ENCODE measurements around the gene USP31.

Gene USP31

DNA sequence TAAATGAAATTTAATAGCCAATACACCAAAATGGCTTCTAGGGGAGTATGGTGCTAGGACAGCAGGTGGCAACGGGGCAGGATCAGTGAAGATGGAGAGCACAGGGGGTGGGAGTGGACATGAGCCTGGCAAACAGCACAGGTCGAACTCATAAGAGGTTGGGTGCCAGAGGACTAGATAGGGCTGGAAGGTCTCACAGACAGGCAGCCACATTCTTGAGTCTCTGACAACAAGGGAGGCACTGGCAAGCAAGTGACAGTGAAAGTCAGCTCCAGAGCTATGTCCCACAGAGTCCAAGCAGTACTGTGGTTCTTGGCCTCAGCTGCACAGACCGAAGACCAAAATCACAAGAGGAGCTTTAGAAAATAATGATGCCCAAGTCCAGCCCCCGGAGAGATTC lies 61.2 kb downstream of the USP31 start:
- DNase-seq = no peak

DNA sequence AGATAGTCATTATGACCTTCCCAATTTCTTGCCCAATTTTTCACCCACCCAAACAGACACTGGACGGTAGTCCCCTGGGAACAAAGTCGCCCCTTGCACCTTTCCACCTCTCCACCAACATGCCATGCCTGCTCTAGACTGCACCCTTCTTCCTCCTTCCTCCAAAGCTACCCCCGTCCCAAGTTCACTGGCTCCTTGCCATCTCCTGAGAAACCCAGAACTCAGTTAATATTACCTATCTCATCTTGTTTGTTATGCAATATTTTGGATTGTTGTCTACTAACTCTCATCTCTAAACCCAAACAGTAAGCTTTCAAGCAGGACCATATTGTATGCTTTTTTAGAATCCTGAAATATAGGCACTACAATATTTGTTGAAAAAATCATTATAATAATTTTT lies 63.3 kb downstream of the USP31 start:
- DNase-seq = no peak

DNA sequence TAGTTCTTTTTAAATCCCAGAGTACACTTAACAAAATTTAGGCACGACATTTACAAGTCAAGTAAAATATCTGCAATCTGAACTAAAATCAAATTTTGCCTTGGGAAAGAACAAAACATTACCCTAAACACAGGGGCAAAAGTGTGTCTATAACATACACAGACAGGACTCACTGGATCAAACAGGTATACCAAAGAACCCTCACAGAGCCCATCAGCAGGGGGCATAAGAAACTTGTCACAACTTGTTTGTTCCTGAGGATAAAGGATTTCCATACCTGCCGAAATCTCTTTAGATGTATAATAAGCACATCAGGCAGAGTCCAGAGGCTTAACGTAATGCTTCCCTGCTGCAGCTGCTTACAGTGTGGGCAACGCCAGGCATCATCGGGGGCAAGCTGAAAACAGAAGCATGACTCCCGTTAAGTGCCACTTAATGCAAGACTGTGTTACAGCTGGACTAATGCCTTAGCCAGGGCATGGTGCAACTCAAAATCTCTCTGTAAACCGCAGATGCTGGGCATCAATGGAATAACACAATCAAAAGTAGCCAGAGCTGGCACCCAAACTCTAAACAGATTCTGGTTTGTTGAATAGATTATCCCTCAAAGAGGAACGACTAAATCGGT lies 67.0 kb downstream of the USP31 start:
- no peak for DNase-seq

DNA sequence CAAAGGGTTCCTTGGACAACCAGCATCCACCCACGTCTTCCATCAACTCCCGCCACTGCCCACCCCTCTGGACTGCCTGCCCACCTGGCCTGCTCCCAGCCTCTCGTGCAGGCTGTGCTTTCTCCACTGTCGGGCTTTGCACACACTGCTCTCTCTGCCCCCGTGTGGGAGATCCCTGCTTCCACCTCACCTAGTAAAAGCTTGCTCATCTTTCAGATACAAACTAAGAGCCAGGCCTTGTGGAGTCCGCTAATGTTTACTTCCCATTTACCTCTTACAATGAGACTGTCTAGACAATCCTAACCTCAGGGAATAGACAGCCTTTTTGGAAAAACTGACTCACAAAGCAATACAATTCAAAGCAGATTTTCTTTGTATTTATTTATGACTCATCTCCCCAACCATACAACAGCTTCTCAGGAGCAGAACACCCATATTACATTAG lies 67.6 kb downstream of the USP31 start:
- no peak for DNase-seq

DNA sequence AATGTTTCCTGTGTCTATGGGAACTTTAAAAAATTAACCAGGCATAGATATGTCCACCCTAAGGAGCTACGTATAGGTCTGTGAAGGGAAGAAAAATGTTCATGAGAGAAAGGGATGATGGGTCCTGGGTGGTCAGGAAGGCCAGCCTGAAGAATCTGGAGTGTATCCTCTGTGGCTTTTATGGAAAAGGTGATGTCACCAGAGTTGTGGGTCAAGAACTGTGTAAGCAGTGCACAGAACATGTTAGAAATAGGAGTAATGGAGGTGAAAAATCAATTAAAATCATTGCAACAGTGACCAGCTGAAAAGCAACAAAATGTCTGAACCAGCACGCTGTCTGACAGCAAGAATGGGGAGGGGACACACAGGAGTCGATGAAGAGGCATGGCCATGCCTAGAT lies 68.5 kb downstream of the USP31 start:
- no peak for DNase-seq

DNA sequence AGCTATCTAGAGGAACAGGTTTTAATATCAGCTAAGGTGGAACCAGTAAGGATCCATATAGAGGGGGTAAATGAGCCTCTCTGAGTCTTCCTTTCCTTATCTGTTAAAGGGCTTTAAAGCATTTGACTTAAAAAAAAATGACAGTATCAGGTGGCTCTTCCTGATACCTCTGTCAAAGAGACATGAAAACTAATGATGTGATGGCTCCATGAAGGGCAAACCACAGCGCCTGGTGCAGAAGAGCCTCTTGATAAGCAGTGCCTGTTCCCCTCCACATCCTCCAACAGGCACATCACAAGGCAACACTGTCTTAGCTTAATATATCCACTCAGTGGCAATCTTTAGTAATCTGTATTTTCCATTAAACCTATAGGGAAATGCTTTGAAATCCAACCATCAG lies 68.9 kb downstream of the USP31 start:
- no peak for DNase-seq

DNA sequence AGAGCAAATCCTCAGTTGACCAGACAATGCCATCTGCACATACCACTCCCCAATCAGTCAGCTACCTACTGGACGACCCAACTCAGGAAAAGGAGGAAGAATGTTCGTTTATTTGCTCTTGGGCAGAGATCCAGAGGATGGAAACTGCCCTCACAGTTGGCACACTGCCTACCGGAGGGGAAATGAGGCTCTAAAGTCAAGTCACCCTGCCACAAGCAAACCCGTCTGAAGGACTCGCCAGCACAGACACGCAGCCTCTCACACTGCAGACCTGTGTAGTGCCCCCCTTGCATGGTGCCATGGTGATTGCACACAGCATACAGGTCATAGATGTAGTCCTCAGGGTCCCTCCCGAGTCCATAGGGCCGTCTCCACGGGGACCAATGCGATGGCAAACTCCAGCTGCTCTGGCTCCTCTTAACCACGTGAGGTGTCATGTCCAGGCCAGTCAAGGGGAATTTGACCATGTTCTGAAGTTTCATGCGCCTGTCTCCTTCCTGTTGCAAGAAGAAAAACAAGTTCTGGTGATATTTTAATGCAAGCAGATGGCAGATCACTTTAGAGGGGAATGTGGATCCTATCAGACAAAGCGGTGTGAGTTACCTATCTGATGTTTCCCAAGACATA lies 69.5 kb downstream of the USP31 start:
- DNase-seq = no peak

DNA sequence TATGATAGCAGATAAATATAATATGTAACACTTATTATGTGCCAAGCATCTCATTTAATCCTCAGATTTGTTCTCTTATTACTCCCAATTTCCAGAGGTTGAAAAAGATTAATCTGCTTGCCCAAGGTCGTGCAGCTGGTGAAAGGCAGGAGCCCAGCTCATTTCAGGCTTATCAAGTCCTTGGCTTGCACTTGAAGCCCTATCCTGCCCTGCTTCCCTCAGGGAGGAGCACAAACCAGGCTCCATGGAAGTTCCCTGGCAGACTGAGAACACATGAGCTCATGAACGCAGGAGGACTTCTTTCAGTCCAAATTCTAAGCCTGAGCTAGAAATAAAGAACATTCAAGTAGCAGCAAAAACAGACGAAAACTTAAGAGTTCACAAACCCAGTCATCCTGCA lies 74.8 kb downstream of the USP31 start:
- no peak for DNase-seq

DNA sequence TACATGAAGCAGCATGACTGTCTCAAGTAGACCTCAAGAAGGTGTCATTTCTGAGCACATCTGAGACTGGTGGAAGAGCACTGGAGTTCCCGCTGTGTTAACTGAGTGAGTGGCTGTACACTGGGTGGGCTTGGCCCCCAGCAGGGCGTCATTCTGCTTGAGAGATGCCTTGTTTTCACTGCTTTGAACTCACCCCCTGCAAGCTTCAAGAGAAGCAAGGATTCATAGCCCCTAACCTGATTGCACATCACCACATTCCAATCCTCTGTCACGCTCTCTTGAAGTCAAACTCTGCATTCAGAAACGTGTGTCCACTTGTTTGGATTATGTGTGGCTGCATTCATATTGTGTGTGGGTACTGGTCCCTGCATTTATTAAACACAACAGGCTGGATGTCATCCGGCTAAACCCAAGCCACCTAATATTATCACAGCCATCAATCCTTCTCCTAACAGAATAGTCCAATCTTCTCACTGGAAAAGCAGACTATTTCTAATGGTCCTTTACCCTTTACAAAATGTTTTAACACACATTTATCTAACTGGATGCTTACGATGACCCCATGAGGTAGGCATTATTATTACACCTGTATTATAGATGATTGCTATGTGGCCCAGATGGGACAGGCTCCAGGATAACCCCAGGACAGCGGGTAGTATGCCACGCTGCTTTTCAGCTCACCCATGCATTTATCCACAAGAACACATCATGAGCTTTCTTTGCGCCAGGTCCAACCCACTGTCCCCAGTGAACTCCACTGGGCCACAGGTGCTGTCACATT lies 76.3 kb downstream of the USP31 start:
- no peak for DNase-seq

DNA sequence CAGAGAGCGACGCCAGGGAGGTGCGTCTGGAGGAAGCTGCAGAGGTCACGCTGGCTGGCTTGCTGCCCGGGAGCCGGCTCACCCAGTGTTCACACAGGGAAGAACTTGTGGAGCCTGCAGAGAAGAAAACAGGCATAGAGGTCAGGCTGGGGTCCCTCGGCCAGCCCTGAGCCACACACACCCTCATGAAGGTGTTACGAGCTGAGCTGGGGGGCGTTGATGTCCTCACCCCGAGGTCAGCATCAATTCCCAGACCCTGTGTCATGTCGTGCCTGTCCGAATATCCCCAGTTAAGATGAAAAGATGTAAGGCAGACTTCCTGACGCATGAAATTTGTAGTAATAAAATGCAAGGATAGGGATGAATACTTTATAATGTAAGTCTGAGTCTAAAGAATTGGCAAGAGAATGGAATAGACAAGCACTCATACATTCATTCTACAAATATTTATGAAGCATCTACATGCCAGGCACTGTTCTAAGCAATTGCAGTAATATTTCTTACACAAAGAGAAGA lies 77.1 kb downstream of the USP31 start:
- DNase-seq = no peak

DNA sequence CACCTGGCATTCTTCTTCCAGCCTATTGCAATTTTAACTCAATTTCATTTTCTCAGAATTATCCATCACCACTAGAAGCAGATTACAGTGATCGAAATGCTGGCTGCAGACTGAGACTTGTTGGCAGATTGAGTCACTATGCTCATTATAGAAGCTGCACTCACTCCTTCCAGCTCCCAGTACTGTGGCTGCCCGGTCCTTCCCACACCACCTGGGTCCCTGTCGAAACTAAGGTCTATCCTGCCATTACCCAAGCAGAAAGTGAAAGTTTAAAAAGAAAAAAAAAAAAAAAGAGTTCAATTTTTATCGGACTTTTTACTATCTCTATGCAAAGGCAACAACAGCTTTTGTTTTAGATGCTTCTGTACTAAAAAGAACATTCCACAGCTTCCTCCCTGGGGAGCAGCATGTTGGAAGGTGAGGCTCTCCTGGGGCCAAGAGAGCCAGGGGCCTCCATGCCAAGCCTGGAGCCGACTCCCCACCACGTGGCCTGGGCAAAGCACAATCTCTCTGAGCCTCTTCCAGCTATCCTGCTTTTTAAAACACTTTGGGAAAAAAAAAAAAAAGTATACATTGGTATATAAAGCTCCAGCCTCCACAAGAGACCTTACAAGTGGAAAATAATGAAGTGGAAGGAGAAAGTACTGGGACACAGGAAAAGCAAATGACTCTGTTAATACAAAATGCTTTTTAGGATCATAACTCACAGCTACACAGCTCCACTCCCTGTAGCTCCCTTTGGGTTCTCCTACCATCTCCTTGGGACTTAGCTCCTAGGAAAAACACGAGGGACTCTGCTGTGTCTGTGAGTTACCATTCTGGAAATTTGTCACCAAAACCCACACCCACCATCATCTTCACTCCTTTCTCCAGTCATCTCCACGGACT lies 77.8 kb downstream of the USP31 start:
- no peak for DNase-seq

DNA sequence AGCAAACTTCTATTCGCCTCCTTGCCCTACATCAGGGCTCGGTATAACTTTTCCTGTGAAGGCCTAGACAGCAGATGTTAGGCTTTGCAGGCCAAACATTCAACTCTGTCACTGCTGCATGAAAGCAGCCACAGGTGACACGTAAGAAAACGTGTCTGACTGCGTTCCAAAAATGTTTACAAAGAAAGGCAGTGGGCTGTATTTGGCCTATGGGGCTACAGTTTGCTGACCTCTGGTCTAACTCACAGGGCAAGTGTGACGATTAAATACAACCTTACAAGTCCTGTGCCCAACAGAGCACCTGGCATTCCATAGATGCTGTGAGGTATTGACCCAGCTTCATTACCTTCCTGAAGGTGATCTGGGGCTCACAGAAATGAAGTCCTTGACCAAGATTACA lies 79.4 kb downstream of the USP31 start:
- no peak for DNase-seq

DNA sequence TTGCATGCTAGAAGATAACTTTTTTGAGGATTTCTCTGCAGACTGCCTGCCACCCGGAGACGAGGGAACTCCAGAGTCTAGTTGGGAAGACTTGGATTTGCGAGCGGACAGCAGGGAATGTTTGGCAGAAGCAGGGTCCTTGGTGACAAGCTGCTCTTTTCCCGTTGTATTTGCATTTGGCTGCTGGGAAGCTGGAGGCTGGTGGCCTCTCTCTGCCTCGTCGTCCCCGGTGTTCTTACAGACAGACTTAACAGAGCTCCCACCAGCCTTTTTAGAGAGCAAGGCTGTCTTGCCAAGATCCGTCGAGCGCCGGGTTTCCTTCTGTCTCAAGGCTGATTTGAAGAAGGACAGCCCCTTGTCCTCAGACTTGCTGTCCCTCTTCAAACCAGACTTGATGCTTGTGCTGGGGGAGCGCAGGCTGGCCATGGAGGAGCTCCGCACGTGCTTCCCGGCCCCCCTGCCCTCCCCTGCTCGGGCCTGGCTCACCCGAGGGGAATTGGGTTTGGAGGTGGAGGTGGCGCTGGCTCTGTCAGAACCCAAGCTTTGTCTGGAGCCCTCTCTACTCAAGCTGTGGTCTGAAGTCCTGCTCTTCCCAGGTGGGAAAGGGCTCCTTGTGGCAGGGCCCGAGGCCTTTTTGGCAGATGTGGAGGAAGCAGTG lies 81.0 kb downstream of the USP31 start:
- DNase-seq = no peak

DNA sequence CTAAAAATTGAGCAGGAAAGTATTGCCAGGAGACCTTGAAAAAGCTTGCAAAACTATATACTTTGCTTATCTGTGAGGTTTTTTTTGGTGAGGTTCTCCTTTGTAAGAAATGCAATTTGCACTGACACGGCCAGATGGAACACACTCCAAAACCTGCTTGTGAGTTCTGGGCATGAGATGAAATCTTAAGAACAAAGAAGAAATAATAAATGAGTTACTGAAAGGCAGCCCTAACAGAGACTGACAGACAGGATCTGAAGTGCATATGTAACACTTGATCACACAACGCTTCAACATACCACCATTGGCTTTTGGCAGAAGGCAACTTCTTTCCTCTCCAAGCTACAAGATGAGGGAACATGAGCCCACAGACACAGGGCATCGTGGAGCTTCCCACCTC lies 82.6 kb downstream of the USP31 start:
- DNase-seq = no peak

DNA sequence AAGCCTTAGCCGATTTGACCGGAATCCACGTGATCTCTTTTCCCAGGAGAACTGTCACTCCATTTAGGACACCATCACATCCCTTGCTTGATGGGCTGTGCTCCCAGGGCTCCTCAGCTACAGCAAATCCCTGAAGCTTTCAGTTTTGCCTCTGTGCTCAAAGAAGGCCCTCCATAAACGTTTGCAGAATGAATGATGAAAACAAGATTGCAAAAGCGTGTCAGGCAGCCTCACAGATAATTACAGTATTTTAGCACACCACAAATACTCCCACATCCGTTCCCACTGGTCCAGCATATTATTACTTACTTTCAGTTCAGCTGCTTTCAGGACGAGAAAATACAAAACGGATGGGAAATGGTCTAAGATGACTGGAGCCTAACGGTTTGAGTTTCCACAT lies 84.6 kb downstream of the USP31 start:
- DNase-seq = no peak

DNA sequence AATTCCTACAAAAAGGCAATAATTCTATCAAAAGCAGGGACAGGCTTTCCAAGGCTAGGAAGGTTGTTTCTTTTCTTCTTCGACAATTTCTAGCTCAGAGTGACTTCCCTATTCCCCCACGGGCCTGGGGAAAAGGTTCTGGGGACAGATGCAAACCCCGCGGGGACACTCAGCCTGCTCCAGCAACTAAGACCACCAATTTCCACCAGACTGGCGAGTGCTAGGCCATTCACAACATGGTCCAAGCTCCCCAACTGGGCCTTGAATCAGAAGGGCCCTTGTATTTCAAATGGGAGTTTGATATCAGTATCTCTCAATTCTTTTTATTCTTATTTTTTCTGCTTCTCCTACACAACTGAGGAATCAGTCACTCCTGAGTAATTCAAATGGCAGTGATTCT lies 86.7 kb downstream of the USP31 start:
- no peak for DNase-seq

DNA sequence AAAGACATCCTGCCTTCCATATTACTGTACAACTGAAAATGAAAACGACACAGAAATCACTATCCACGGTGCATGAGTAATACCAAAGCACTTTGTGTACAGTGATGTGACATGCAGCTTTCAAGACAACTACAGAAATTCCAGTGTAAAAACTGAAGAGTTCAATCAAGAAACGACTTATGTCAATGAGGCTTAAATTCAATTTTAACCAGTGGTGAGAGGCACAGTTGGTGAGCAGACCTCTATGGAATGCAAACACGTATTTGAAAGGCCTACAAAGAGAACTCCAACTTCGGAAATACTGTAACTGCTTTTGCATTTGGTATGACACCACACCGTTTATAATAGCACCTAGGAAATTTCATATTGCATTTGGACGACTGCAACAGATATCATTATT lies 87.6 kb downstream of the USP31 start:
- DNase-seq = no peak

DNA sequence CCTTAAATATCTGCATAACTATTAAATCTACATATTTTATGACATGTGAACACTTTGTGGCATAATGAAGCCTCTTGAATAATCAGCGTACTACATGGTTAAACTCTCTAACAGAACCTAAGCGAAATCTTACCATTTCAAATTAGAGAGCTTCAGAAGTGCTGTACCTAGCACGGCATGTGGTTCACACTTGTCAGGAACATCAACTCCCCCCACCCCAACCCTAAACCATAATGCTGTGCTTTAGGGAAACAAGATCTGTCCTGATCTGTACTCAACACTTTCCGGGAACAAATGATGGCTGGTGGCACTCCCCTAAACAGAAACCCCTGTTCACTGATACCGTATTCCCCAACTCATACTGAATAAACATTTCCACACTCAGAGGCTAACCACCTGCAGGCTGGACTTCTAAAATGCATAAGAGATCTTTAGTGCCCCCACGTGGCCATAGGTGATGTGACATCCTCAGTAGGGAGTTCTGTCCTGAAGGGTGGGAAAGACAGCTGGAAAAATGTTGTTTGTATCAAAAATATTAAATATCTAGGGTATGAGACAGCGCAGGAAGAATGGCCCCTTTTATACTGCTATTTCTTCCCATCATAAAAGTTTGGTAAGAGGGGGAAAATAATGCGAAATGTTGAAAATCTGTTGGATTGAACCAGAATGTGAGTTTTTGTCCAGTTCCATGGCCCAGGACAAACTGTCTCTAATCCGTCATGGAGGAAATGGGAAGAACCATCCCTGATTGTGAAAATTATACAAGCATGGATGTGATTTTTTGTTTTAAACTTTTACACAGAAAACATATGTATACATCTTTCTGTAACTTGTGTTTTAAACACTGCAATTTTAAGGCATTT lies 88.6 kb downstream of the USP31 start:
- DNase-seq = peak; percentile 37 to 41

DNA sequence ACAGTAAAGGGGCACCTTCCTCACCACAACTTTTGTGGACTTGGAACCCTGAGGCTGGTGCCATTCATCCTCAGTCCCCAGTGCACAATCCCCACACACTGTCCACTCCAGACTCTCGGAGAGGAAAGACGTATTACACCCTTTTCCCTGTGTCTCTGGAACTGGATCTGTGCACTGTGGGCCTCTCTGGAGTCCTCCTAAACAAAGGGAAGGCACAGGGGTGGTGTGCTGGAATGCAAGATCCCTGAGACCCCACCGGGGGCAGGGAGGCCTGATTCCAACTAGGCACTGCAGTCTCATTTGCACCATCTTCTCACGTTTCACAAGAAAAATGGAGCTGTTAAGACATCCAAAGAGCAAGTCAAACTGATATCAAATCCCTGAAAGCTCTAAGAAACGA lies 89.8 kb downstream of the USP31 start:
- no peak for DNase-seq

DNA sequence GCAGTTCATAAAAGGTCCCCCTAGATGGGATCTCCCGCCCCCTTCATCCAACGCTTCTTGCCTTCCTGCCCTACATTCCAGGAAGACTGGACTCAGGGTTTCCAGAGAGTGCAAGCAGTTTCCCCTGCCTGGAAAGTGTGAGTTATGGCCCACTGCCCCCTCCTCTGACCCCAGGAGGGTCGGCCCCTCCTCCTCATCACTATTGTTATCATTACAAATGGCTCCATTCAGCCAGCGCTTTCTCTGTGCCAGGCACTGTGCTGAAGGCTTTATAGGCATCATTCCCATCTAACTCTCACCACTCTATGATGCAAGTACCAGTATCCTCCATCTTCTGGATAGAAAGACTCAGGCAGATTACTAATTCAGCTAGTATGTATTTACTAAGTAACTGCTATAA lies 90.7 kb downstream of the USP31 start:
- no peak for DNase-seq

DNA sequence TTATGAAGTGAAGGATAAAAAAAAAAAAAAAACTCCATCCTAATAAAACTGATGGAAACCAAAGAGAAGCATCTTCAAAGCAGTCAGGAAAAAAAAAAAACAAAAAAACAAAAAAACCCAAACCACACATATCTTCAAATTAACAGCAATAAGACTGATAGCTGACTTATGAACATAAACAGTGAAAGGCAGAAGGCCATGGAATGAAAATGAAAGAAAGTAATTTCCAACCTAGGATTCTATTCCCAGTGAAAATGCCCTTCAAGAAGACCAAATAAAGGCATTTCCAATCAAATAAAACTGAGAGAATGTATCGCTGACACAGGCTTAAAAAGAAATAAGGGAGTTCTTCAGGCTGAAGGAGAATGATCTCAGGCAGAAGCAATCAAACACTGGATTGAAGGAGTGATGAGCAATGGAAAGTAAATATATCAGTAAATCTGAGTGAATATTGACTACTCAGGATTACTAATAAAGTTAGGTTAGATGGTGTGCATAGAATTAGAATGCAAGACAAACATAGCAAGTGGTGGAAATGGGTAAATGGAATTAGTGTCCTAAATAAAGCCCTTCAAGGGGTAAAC lies 92.1 kb downstream of the USP31 start:
- DNase-seq = no peak
